A549 (cell line): ENCODE data around the gene BCAP31.

Experiments
- CTCF ChIP-seq: fragments of >200 bp; sonication (Bioruptor Twin); formaldehyde crosslinking; IDR thresholded peaks from 3 replicates; pipeline ENCODE4 v1.5.1; 2016
- JUN ChIP-seq, 2 experiments: fragments of >200 bp; sonication (Bioruptor Twin); formaldehyde crosslinking; IDR thresholded peaks; 2 replicates in 1 of 2; 3 replicates in 1 of 2; pipeline ENCODE4 v1.6.1; 2016 to 2017
- POLR2A ChIP-seq: IDR thresholded peaks from 2 replicates; pipeline ENCODE4 v1.6.1; 2012; ENCODE audit warnings: mild to moderate bottlenecking, low read length

DNA sequence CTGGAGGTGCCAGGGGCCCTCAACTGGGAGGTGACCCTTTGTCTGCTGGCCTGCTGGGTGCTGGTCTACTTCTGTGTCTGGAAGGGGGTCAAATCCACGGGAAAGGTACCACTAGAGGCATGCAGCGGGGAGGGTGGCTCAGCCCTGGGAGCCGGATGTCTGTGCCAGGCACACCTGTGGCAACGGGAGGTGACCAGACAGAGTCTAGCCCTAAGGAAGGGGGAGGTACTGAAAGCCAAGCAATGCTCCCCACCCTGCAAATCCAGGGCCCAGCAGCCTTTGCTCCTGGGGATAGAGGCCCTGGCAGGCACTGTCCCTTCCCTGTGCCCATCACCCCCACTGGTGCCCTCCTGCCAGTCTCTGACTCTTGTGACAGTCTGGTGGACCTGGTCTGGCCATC is 32.2 kb downstream of the BCAP31 start:
- TF ChIP-seq POLR2A (no peak), JUN (IDR thresholded peaks at IDR 0.05) (no peak), CTCF (no peak)
